Stimulated activated CD4-positive, alpha-beta T cell treated with anti-CD3 and anti-CD28 coated beads, Interleukin-2, amount 100 ng/mL, for 4 hours (primary cell): ENCODE data around the gene RELCH.
A peak's percentile ranks its signal among the peaks of the same experiment; 100 is the strongest.

ENCODE experiments used
- DNase-seq: peaks from one replicate; pipeline ENCODE4 v3.0.0-alpha.2; 2020; ENCODE audit warnings: low read depth

RELCH gene

DNA sequence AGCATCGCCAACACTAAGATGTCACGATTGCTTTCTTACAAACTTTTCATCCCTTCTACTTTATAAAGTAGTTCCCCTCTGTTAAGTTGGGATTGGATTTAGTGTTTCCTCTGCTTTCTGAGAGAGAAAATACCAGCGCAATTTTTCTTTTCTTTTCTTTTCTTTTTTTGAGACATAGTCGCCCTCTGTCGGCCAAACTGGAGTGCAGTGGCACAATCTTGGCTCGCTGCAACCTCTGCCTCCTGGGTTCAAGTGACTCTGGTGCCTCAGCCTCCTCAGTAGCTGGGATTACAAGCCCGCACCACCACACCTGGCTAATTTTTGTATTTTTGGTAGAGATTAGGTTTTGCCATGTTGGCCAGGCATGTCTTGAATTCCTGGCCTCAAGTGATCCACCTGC lies 9.0 kb downstream of the RELCH start:
- DNase-seq, result no peak

DNA sequence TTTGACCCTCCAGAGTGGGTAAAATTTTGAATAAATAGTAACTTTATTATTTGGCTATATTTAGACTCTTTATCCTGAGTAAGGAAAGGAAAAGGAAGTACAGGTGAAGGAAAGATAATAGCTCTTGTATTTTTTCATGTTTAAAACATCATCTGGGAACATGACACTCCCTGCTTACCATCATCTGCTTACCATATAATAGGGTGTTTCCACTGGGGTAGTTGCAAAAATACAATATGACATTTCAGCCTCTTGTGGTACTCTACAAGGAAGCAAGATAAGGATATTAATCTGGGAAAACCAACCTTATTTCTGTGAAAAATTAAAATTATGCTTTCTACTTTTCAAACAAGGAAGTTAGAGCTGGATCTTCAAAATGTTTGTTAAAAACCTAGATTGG lies 9.9 kb downstream of the RELCH start:
- no peak for DNase-seq

DNA sequence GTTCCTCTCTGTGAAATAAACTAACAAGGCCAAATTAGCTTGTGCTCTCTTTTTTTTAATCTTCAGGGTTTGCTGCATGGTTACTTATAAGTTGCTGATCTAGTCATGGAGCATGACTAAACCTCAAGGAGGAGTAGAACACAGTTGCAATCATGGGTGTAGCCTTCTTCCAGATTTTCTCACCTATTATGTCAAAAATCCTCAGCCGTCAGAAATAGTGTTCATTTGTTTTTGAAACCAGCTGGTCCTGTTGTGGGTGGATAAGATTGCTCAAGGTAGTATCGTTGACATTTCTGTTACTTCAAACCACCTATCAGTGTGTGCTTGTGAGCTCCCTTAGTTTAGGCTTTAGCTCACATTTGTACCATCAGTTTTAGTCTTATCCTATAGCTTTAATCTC lies 11.2 kb downstream of the RELCH start:
- DNase-seq, result no peak

DNA sequence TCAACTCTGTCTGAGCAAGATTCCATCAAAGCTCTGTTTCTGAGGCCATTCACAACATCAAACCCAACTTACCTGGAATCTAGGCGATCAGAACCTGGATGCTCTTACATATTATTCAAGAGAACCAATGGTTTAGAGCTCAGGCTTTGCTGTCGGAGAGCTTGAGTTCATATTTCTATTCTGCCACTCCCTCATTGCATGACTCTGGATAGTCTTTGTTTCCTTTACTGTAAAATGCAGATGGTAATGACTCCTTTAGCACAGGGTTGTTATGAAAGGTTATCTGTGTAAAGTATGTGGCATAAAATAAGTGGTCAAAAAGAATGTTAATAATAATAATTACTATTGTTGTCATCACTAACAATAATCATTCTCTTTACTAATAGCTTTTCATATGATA lies 12.6 kb downstream of the RELCH start:
- DNase-seq, result no peak

DNA sequence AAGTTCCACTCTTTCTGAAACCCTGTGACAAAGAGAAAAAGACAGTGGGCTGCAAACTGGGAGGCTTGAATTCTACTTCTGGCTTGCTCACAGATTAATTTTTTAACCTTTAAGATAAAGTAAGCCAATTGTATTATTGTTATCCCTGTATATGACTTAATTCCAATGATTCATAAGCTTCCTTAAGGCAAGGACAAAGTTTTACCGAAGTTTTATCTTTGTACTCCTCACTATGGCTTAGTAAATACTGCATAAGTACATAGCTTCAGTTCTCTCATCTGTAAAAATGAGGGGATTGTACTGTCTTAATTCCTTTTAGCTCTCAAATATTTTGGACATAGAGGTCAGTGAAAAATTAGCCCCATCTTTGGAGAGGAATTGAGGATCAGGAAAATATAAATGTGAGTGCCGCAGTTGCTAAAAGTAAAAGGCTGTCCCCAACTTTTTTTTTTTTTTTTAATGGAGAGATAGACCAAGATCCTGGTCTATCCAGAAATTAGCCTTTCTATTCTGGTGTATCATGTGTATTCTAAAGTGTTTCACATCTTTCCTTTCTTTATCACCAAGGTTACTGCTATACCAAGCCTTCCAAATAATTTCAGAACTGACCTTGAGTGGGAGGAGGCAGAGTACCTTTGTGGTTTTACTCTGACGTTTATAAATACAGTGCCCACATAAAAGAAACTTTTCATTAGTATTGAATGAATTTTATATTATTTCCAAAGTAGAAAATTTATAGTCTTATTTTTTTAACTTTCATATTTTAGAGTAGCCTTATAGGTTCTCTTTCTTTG lies 13.3 kb downstream of the RELCH start:
- DNase-seq, result no peak

DNA sequence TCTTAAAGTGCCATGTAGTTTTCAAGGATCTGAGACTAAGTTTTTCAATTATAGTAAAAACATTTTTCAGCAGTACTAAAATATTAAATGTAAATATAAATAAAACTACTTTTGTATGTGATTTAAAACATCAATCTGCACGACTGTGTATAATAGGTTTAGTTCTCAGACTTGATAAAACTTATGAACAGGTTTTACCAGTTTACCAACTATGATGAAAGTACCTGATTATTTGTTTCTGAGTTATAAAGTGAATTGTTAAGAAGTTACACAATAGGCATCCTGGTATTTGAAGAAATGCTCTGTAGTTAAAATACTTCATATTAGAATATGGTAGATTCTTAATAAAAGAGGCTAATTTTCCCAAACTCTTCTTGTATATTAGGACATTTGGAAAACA lies 14.8 kb downstream of the RELCH start:
- no peak for DNase-seq

DNA sequence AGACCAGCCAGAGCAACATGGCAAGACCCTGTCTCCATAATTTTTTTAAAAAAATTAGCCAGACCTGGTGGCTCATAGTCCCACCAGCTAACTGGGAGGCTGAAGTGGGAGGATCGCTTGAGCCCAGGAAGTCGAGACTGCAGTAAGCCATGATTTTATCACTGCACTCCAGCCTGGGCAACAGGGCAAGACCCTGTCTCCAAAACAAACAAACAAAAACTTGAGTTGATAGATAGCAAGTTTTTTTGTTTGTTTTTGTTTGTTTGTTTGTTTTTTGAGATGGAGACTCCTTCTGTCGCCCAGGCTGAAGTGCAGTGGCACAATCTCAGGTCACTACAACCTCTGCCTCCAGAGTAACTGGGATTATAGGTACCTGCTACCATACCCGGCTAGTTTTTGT lies 18.8 kb downstream of the RELCH start:
- DNase-seq, result no peak

DNA sequence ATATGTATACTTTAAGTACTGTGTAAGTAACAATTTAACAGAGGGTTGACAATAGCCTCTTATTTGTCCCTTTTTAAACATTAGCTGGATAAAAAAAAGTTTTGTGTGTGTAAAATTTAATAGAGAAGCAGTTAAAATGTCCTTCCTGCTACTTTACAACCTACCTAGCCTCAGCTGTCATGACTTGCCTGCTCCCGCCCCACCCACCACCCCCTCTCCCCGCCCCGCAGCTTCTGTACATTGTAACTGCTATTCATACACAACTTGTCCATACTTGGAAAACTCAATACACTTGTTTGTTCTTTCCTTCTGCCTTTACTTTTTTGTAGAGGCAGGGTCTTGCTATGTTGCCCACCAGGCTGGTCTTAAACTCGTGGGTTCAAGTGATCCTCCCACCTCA lies 19.5 kb downstream of the RELCH start:
- DNase-seq, result no peak

DNA sequence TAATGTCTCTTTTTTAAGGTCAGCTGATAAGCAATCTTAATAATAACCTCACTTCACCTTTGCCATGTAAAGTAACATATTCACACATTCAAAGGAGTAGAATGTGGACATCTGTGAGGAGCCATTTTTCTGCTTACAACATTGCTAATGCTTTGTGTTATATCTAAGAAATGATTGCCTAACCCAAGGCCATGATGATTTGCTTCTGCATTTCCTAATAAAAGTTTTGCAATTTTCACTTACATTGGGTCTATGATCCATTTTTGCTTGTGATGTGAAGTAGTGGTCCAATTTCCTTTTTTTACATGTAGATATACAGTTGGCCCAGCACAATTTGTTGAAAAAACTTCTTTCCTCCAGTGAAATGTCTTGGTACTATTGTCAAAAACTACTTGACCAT lies 22.0 kb downstream of the RELCH start:
- DNase-seq, result no peak

DNA sequence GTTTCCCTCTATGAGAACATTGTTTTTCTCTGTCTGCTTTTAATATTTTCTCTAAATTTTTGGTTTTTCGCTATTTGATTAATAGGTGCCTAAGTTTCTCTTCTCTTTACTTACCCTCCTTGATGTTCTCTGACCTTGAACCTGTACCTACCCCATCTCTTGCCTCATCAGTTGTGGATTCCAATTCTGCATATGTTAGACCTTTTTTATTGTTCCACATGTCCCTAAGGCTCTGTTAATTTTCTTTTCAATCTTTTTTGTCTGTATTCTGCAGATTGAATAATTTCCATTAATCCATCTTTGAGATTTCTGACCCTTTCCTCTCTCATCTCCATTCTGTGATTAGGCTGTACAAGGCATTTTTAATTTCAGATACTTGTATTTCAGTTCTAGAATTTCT lies 23.1 kb downstream of the RELCH start:
- no peak for DNase-seq

DNA sequence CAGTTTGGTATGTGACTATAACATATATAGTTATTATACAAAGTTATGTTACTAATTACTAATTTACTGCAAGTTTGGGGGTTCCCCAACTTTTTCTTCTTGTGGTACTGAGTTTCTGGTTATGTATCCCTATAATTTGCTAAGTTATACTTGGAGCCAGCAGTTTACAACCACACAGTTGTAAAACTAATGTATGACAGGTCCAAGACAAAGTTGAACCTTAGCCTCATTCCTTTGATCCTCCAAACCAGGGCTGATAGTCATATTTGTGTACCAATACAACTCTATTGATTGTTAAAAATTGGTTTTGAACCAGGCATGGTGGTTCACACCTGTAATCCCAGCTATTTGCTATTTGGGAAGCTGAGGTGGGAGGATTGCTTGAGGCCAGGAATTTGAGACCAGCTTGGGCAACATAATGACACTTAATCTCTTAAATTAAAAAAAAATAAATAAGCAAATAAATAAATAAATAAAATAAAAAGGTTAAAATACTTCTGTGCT lies 24.3 kb downstream of the RELCH start:
- DNase-seq, result no peak

DNA sequence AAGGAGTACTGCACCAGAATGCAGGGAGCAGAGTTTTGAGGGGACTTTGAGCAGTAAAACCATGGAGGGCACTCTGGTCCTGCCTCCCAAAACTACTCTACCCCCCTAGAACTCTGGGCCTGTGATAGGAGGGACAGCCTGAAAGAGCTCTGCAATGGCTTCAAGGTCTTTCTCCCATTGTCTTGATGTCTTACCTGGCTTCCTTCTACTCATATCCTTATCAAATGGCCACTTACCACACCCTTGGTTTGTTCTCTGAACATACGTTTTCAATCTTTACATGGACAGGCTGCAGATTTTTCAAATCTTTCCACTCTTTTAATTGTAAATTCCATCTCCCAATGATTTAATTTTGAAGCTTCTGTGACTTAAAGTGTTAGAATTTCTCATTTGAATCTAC lies 27.7 kb downstream of the RELCH start:
- no peak for DNase-seq

DNA sequence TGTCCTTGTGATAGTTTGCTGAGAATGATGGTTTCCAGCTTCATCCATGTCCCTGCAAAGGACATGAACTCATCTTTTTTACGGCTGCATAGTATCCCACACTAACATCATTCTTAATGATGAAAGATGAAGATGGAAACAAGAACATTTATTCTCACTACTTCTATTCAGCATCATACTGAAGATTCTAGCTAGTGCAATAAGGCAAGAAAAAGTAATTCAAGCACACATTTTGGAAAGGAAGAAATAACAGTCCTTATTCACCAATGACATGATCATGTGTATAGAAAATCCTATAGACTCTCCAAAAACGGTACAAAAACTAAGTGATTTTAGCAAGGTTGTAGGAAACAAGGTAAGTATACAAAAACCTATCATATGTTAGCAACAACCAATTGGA lies 37.2 kb downstream of the RELCH start:
- no peak for DNase-seq

DNA sequence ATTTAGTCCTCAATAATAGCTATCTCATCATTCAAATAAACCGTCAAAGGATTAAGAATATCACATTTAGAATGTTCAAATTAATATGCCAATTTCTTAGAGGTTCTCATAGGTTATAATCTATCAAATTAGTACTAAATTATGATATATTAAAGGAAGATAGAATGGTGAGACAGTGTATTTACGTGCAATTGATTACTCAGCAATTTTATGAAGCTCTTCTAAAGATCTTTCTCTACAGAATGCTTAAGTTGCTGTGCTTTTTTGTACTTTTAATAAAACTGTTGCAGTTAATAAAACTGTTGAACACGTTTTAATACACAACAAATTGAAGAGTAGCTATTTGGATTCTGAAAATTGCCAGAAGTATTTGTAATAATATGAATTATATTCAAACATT lies 39.0 kb downstream of the RELCH start:
- no peak for DNase-seq

DNA sequence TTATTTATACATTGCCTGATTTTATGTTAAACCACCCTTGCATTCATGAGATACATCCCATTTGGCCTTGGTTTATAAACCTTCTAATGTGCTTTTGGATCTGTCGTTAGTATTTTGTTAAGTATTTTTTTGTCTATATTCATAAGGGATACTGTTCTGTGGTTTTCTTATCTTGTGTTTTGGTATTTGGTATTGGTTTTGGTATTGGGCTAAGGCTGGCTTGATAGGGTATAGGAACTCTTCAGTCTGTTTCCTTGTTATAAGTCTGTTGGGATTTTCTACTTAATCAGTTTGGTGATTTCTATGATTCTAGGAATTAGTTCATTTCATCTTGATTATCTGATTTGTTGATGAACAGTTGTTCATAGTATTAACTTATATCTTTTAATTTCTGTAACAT lies 49.2 kb downstream of the RELCH start:
- DNase-seq, result no peak

DNA sequence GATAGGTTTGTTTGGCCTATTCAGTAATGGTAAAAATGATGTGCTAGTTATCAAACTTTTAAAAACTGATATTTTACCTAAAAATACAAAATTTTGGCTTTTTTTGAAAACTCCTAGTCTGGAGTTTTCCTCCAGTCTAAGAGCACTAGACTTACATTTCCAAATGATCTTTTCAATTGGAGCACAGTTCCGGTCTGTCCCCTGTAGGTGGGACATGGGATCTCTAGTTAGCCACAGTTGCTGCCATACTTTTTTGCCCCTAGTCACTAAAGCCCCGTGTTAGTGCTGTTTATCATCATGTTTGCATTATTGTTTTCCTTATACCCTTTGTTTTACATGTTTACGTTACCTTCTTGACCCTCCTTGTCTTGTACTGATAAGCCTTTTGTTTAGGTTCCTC lies 52.4 kb downstream of the RELCH start:
- DNase-seq, result no peak

DNA sequence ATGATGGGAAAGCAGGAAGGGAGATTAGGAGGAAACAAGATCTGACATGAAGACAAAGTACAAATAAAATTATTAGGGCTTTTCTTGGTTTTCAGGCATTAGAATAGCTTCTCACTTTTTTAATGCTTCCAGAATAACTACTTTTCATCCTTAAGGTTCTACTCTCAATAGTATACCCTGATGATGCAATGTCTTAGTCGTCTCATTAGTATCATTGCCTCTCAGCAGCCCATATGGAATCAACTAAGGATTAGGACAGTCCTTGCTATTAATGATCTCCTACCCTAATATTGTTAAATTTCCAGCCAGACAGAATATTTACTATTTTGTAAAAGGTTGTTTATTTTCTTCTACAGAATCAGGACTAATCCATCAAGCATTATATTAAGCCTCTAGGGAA lies 55.9 kb downstream of the RELCH start:
- no peak for DNase-seq

DNA sequence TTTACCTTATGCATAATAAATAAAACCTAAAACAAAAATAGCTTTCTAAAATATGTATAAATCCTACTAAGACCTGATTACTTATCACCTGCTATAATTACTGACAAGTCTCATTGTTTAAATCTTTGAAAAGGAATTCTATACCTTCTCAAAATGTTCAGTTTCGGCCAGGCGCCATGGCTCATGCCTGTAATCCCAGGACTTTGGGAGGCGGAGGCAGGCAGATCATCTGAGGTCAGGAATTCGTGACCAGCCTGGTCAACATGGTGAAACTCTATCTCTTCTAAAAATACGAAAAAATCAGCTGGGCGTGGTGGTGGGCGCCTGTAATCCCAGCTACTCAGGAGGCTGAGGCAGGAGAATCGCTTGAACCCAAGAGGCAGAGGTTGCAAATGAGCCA lies 58.1 kb downstream of the RELCH start:
- DNase-seq, result no peak

DNA sequence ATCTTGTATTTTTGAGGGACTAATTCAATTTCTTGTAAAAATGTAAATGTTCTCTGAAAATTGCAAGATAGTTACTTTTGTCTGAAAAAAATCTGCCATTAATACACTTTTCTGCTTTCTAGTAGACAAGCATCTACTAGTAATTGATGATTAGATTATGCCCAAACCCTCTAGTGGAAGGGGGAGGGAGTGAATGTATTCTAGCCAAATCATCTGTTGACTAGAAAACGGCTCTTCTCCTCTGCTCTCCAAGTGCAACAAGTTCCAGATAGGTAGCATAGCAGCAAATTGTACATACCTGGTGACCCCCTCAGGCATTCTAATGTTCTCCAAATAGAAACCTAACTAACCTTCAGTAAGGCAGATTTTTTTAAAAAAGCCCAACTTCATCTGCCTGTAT lies 58.6 kb downstream of the RELCH start:
- no peak for DNase-seq

DNA sequence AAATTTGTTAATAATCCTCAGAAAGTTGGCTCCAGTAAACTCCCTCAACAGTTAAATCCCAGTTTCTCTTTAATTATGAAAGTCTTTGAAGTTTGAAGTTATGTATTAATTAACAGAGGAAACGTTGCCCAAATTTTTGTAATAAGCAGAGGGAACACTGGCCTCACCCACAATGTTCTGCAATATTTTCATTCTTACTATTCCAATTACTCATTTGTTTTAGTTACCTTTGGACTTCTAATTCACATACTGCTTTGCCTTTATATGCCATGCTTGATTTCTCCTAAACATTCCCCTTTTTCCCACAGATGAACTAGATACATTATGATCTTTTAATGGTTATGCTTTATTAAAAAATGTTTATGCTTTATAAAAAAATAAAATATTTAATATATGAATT lies 61.3 kb downstream of the RELCH start:
- DNase-seq, result no peak

DNA sequence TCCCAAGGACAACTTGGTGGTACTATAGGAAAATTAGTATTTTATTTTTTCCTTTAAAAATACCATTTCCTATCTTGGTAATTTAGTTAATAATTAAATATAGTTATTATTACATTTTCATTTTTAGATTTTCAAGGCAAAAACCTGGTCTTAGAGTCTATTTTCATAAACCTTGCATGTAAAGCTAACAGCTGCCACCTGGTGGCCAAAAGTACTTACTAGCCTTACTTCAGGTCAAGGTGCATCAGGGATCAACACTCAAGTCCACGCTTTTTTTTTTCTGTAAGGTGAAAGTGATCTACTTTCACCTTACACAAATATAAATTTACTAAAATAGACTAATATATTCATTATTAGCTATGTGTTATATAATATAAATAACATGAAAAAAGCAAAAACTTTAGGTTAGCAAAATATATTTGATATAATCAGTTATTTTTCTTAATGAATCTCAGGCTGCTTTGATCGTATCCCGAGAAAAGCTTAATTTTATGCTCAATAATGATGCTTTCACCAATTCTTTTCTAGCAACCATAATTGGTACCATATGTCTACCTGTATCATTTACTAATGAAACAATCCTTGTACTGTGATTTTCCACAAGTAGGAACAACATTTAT lies 62.5 kb downstream of the RELCH start:
- peak; percentile 67 for DNase-seq

DNA sequence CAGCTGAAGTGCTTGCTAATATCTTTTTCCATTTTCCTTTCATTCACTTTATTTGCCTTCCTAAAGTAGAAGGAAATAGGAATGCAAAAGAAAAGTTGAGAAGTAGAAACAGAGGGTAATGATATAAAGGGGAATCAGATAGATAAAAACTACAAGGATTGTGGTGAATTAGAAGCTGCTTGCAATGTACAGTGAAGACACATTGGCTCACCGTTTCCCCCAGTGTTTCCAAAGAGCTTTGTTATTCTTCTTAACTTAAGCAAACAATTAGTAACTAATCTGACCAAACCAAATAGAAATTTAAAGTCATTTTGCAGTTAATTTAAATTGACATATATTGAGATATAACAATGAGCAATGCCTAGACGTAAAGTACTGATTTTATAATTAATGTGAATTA lies 63.4 kb downstream of the RELCH start:
- DNase-seq, result no peak

DNA sequence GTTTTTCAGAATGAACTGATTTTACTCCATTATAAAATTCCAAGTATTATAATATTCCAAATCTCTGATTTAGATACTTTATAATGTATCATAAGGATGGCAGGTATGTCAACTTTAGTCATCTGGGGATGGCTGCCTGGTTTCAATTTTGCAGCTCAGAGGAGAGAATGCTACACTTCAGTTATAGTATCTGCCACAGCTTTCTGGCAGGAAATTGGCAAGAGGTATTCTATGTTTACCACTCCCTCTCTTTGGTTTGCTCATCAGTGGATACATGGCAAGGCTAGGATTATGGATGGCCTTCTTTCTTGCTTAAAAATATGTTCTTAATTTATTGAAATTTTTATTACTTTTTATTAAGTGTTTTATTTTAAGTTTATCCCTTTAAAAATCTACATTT lies 71.0 kb downstream of the RELCH start:
- DNase-seq, result no peak

DNA sequence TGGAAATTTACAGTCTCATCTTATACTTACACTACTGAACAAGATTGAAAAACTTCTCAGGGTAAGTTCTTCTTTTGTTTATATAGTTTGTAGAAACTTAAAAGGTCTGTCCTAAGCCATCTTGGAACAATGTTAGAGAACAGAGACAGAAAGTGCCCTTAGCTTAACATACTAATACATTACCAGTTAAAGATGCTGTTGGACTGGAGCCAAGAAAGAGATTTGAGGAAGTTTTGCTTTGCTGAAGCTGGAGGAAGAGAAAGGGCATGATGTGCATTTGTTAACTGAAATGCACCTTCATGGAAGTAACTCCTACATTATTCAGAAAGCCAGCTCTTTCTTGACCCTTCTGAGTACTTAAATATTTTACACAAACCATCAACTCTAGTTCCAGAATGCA lies 71.6 kb downstream of the RELCH start:
- DNase-seq, result no peak
